C1 segment of cervical spinal cord (tissue), 14 donors: Measurements from ENCODE around the gene IGSF3.
"Not testable (repeated sequence)": the region's sequence is repeated elsewhere in the genome, so short reads cannot be mapped to it uniquely, and the experiment has no call there.

Source experiments
- DNase-seq, 14 donors: peaks; one replicate each; lab custom pipeline; 2025; lab: John Stamatoyannopoulos, UW

Gene IGSF3

GRCh38 chr1:116664366-116664977 lies 3.1 kb downstream of the IGSF3 start:
- no peak for DNase-seq

GRCh38 chr1:116663821-116664220 lies 3.7 kb downstream of the IGSF3 start:
- no peak for DNase-seq

GRCh38 chr1:116661633-116662032 lies 5.9 kb downstream of the IGSF3 start:
- DNase-seq, result no peak

- DNase-seq, result not testable (repeated sequence)
Observed at GRCh38 chr1:116658645-116659044, 8.9 kb downstream of the IGSF3 start.

GRCh38 chr1:116657836-116658235 lies 9.7 kb downstream of the IGSF3 start:
- DNase-seq, result not testable (repeated sequence)

GRCh38 chr1:116654351-116654750 lies 13.2 kb downstream of the IGSF3 start:
- no peak for DNase-seq

GRCh38 chr1:116652598-116652997 lies 14.9 kb downstream of the IGSF3 start:
- not testable (repeated sequence) for DNase-seq

GRCh38 chr1:116650781-116651180 lies 16.8 kb downstream of the IGSF3 start:
- not testable (repeated sequence) for DNase-seq

- not testable (repeated sequence) for DNase-seq
Observed at GRCh38 chr1:116649041-116649440, 18.5 kb downstream of the IGSF3 start.

- not testable (repeated sequence) for DNase-seq
Observed at GRCh38 chr1:116648325-116648724, 19.2 kb downstream of the IGSF3 start.

GRCh38 chr1:116647186-116647585 lies 20.3 kb downstream of the IGSF3 start:
- DNase-seq, result not testable (repeated sequence)

GRCh38 chr1:116646673-116647170 lies 20.8 kb downstream of the IGSF3 start:
- not testable (repeated sequence) for DNase-seq

- peak in 1 of 14 donors; percentile 12 for DNase-seq
Observed at GRCh38 chr1:116645802-116646672, 21.5 kb downstream of the IGSF3 start.

GRCh38 chr1:116644993-116645392 lies 22.5 kb downstream of the IGSF3 start:
- DNase-seq, result not testable (repeated sequence)

- DNase-seq, result not testable (repeated sequence)
Observed at GRCh38 chr1:116644096-116644495, 23.4 kb downstream of the IGSF3 start.

GRCh38 chr1:116643281-116643751 lies 24.2 kb downstream of the IGSF3 start:
- DNase-seq, result not testable (repeated sequence)

- DNase-seq, result not testable (repeated sequence)
Observed at GRCh38 chr1:116642311-116643280, 24.9 kb downstream of the IGSF3 start.

GRCh38 chr1:116637583-116637982 lies 29.9 kb downstream of the IGSF3 start:
- DNase-seq, result not testable (repeated sequence)

- not testable (repeated sequence) for DNase-seq
Observed at GRCh38 chr1:116636584-116636983, 30.9 kb downstream of the IGSF3 start.

- not testable (repeated sequence) for DNase-seq
Observed at GRCh38 chr1:116634386-116634785, 33.1 kb downstream of the IGSF3 start.
